ENCODE data around the gene TRAP1. TPM values are rescaled to one million over a fixed set of nuclear protein-coding genes. Genes with fewer than 3 reads are reported as not detected.

TRAP1 gene
- total and polyA plus RNA-seq, 4 donors = 78.3 to 148 (median 112) TPM

GRCh38 chr16:3645108-3645503, 72.2 kb downstream of the TRAP1 start:
- Histone ChIP-seq H3K27ac (ENCODE audit: low read depth in 1 of 2, low read length in 2 of 2) (no peak overlapping the region), H3K9me3 (ENCODE audit: control insufficient read depth in 4 of 4, low read length in 3 of 4) (no peaks in the 10 kb centered on the region), H3K4me3 (ENCODE audit: low read depth in 1 of 3, low read length in 3 of 3) (no peak overlapping the region), H3K36me3 (ENCODE audit: control insufficient read depth in 4 of 4, insufficient read depth in 3 of 4, low read depth in 1 of 4, low read length in 3 of 4) (peaks cover 0 to 8% (median under 1%) of the 10 kb centered on the region in 4 donors), H3K4me1 (ENCODE audit: control insufficient read depth in 4 of 4, insufficient read depth in 4 of 4, low read length in 3 of 4) (peaks cover 0 to 8% (median 3%) of the 10 kb centered on the region in 4 donors), H3K9ac (ENCODE audit: low read depth in 1 of 2, low read length in 2 of 2) (no peak overlapping the region), H3K27me3 (ENCODE audit: control insufficient read depth in 4 of 4, insufficient read depth in 4 of 4, low read length in 3 of 4) (no peaks in the 10 kb centered on the region)
- WGBS = 86% methylated on average over 6 of the region's 6 CpGs
- TF ChIP-seq RXRA (IDR thresholded peaks at IDR 0.05) (no peak), SP1 (IDR thresholded peaks at IDR 0.05) (no peak), REST (IDR thresholded peaks at IDR 0.05) (no peak), HNF4G (IDR thresholded peaks at IDR 0.05) (no peak), RAD21 (IDR thresholded peaks at IDR 0.05) (no peak), HNF4A (conservative IDR thresholded peaks at IDR 0.05) (no peak), ATF3 (IDR thresholded peaks at IDR 0.05) (no peak), ZBTB33 (IDR thresholded peaks at IDR 0.05) (no peak), FOXA1 (IDR thresholded peaks at IDR 0.05) (no peak), NR2F2 (IDR thresholded peaks at IDR 0.05) (no peak), CTCF (IDR thresholded peaks at IDR 0.05; ENCODE audit: low read depth, low read length, missing input control) (no peak), FOXA2 (IDR thresholded peaks at IDR 0.05) (no peak), EGR1 (IDR thresholded peaks at IDR 0.05; ENCODE audit: low read depth in 2 of 2) (no peak)
- DNase-seq (ENCODE audit: low spot score) = no peak

- H3K4me3 ChIP-seq (ENCODE audit: low read depth in 1 of 3, low read length in 3 of 3) = no peak overlapping the region
- no peak overlapping the region for H3K9ac ChIP-seq (ENCODE audit: low read depth in 1 of 2, low read length in 2 of 2)
- no peaks in the 10 kb centered on the region for H3K27me3 ChIP-seq (ENCODE audit: control insufficient read depth in 4 of 4, insufficient read depth in 4 of 4, low read length in 3 of 4)
- peaks cover 0 to 8% (median under 1%) of the 10 kb centered on the region in 4 donors for H3K36me3 ChIP-seq (ENCODE audit: control insufficient read depth in 4 of 4, insufficient read depth in 3 of 4, low read depth in 1 of 4, low read length in 3 of 4)
- 97% methylated on average over 14 of the region's 14 CpGs for WGBS
- H3K9me3 ChIP-seq (ENCODE audit: control insufficient read depth in 4 of 4, low read length in 3 of 4) = no peaks in the 10 kb centered on the region
- no peak overlapping the region for H3K27ac ChIP-seq (ENCODE audit: low read depth in 1 of 2, low read length in 2 of 2)
- peaks cover 0 to 8% (median 3%) of the 10 kb centered on the region in 4 donors for H3K4me1 ChIP-seq (ENCODE audit: control insufficient read depth in 4 of 4, insufficient read depth in 4 of 4, low read length in 3 of 4)
- no peak for TF ChIP-seq HNF4G (IDR thresholded peaks at IDR 0.05)
- no peak for DNase-seq (ENCODE audit: low spot score)
Measured at GRCh38 chr16:3643095-3643730, 74.1 kb downstream of the TRAP1 start.

Measured in liver (tissue), 9 donors.